A549 (cell line): ENCODE data around the gene ANKRD23.

Experiments used
- CHD2 ChIP-seq: fragments of 150-350 bp; IDR thresholded peaks from 2 replicates; pipeline ENCODE4 v1.6.1; 2014; ENCODE audit warnings: low read length; ENCODE audit not compliant: partially characterized antibody
- EP300 ChIP-seq, 2 experiments: fragments of >200 bp; sonication (Bioruptor Twin); formaldehyde crosslinking; IDR thresholded peaks; 2 replicates in 1 of 2; 3 replicates in 1 of 2; pipeline ENCODE4 v1.6.1; 2016 to 2017
- NPAS2 ChIP-seq: fragments of 250-450 bp; sonication (Bioruptor Pico); IDR thresholded peaks from 2 replicates; pipeline ENCODE4 v1.8.0; 2022; ENCODE audit warnings: mild to moderate bottlenecking, moderate library complexity, borderline replicate concordance
- ZC3H11A ChIP-seq: fragments of 450-650 bp; IDR thresholded peaks from 2 replicates; pipeline ENCODE4 v1.6.1; 2014; ENCODE audit warnings: antibody characterized with exemption, mild to moderate bottlenecking
- TF ChIP-seq, protein P1 (sequence below): fragments of >200 bp; sonication (Bioruptor Twin); formaldehyde crosslinking; IDR thresholded peaks from 3 replicates; pipeline ENCODE4 v1.5.1; 2016

DNA sequence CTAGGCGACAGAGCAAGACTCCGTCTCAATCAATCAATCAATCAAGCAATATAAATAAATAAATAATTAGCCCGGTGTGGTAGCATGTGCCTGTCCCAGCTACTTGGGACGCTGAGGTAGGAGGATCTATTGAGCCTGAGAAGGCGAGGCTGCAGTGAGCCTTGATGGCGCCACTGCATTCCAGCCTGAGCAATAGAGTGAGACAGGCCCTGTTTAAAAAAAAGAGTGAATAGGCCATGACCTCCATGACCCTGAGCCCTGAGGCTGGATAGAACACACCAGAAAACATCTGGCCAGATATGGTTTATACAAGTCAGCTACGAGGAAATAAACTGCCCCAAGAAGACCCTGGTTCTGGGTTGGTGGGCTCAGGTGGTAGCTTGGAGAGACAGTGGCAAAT is 46.4 kb upstream of the ANKRD23 start:
- TF ChIP-seq, protein P1, sequence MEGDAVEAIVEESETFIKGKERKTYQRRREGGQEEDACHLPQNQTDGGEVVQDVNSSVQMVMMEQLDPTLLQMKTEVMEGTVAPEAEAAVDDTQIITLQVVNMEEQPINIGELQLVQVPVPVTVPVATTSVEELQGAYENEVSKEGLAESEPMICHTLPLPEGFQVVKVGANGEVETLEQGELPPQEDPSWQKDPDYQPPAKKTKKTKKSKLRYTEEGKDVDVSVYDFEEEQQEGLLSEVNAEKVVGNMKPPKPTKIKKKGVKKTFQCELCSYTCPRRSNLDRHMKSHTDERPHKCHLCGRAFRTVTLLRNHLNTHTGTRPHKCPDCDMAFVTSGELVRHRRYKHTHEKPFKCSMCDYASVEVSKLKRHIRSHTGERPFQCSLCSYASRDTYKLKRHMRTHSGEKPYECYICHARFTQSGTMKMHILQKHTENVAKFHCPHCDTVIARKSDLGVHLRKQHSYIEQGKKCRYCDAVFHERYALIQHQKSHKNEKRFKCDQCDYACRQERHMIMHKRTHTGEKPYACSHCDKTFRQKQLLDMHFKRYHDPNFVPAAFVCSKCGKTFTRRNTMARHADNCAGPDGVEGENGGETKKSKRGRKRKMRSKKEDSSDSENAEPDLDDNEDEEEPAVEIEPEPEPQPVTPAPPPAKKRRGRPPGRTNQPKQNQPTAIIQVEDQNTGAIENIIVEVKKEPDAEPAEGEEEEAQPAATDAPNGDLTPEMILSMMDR, result no peak
- TF ChIP-seq CHD2, result no peak
- no peak for TF ChIP-seq NPAS2 (CRISPR knock-in tag)
- TF ChIP-seq ZC3H11A, result no peak
- no peak for TF ChIP-seq EP300 (IDR thresholded peaks at IDR 0.05)
